SJCRH30 (cell line): ENCODE results near the gene ZSWIM6. TPM values are rescaled to one million over a fixed set of nuclear protein-coding genes. Genes with fewer than 3 reads are reported as not detected.

Source experiments
- DNase-seq, 2 experiments: peaks; one replicate each; pipeline ENCODE4 v3.0.0-alpha.2; 2015 to 2020
- H3K27ac ChIP-seq: fragments of 250-450 bp; sonication (Bioruptor Pico); 2 replicates; pipeline ENCODE4 v1.5.1; 2020; ENCODE audit warnings: mild to moderate bottlenecking, moderate library complexity
- H3K27me3 ChIP-seq: fragments of 250-450 bp; sonication (Bioruptor Pico); 2 replicates; pipeline ENCODE4 v1.5.1; 2020; ENCODE audit warnings: mild to moderate bottlenecking, moderate library complexity
- H3K36me3 ChIP-seq: fragments of 250-450 bp; sonication (Bioruptor Pico); 2 replicates; pipeline ENCODE4 v1.5.1; 2020; ENCODE audit warnings: mild to moderate bottlenecking, moderate library complexity
- H3K4me1 ChIP-seq: fragments of 250-450 bp; sonication (Bioruptor Pico); 2 replicates; pipeline ENCODE4 v1.5.1; 2020; ENCODE audit warnings: mild to moderate bottlenecking, moderate library complexity
- H3K4me3 ChIP-seq: fragments of 250-450 bp; sonication (Bioruptor Pico); 2 replicates; pipeline ENCODE4 v1.5.1; 2020; ENCODE audit warnings: mild to moderate bottlenecking, moderate library complexity
- H3K9me3 ChIP-seq: fragments of 250-450 bp; sonication (Bioruptor Pico); replicated peaks from 2 replicates; pipeline ENCODE4 v1.5.1; 2020; ENCODE audit warnings: mild to moderate bottlenecking, moderate library complexity
- total RNA-seq: library from RNA; depleted of rRNA; stranded (reverse); fragments of >200 nt; shearing (Covaris generic); gene quantifications from 2 replicates; pipeline ENCODE4 v1.2.3, GENCODE V29; 2014

Gene ZSWIM6
- total RNA-seq, 1 experiment from 2014 or later, result 12.0 TPM

DNA sequence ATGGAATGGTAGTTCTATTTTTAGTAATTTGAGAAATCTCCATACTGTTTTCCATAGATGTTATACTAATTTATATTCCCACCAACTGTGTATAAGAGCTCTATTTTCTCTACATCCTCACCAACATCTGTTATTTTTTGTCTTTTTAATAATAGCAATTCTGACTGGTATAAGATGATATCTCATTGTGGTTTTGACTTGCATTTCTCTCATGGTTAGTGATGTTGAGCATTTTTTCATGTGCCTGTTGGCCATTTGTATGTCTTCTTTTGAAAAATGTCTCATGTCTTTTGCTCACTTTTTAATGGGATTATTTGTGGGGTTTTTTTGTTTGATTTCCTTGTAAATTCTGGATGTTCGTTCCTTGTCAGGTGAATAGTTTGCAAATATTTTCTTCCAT, 154.4 kb downstream of the ZSWIM6 start:
- H3K36me3 ChIP-seq, result peaks cover 7% of the 10 kb centered on the region
- no peaks in the 10 kb centered on the region for H3K27me3 ChIP-seq
- H3K4me1 ChIP-seq, result peaks cover 10% of the 10 kb centered on the region
- DNase-seq, result peak in 1 of 2 experiments; percentile 32
- H3K4me3 ChIP-seq, result no peak overlapping the region
- H3K27ac ChIP-seq, result no peak overlapping the region
- peaks cover 5% of the 10 kb centered on the region; the same call in 1 of the 2 replicates for H3K9me3 ChIP-seq

DNA sequence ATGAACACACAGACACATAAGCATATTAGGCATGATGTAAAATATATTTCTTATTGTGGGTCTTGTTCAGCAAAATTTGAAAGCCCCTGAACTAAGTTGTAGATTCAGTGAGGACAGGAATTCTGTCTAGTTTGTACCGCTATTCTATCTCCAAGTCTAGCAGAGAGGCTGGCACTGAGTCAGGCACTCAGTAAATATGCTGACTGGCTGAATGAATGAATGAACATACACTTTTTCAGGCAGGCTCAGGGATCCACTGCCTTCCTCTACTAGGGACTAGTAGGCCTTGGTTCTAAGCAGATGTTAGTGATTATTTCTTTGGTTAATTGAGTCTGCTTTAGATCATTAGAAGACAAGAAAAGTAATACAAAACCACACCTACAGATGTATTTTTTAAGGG, 157.5 kb downstream of the ZSWIM6 start:
- peaks cover 5% of the 10 kb centered on the region for H3K36me3 ChIP-seq
- H3K4me3 ChIP-seq, result no peak overlapping the region
- DNase-seq, result no peak
- H3K27me3 ChIP-seq, result no peaks in the 10 kb centered on the region
- H3K9me3 ChIP-seq, result peaks cover 5% of the 10 kb centered on the region; the same call in 1 of the 2 replicates
- H3K27ac ChIP-seq, result no peak overlapping the region
- peaks cover 10% of the 10 kb centered on the region for H3K4me1 ChIP-seq

DNA sequence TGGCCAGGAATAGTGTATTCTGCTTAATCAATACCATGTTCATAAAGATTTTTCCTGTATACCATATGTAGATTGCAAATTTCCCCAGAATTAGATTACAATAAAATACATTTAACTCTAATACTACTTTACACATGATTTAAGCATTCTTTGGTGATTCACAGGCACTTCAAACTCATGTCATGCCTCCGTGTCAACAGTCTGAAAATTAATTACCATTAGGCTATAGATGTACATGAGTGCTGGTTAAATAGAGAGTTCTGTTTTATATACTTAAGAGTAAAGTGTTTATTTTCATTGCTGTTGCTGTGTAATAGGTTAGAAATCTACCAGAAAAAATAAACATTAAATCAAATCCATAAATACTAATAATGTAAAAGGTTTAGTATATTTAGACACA, 159.8 kb downstream of the ZSWIM6 start:
- H3K36me3 ChIP-seq, result peaks cover 14% of the 10 kb centered on the region
- no peaks in the 10 kb centered on the region for H3K27me3 ChIP-seq
- H3K4me3 ChIP-seq, result no peak overlapping the region
- no peak overlapping the region for H3K27ac ChIP-seq
- no peak for DNase-seq
- H3K9me3 ChIP-seq, result peaks cover 5% of the 10 kb centered on the region; the same call in 1 of the 2 replicates
- no peaks in the 10 kb centered on the region; the same call in 1 of the 2 replicates for H3K4me1 ChIP-seq

DNA sequence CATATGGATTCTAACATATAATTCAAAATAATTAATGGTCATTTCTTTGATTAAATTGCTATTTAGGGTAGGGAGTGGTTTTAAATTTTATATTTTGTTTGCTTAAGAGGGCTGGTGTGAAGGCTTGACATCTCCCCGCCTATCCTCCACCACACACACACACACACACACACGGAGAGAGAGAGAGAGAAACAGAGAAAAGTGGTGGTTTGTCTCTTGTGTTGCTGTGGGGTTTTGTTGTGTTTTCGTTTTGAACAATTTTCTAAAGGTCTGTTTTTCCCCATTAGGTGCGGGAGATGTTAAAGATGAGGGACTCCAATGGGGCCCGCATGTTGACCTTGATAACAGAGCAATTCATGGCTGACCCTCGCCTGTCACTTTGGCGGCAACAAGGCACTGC, 161.9 kb downstream of the ZSWIM6 start:
- Histone ChIP-seq H3K27ac (no peak overlapping the region), H3K27me3 (no peaks in the 10 kb centered on the region), H3K36me3 (peaks cover 14% of the 10 kb centered on the region), H3K9me3 (peaks cover 1% of the 10 kb centered on the region; the same call in 1 of the 2 replicates), H3K4me1 (no peaks in the 10 kb centered on the region; the same call in 1 of the 2 replicates), H3K4me3 (no peak overlapping the region)
- DNase-seq, result no peak

DNA sequence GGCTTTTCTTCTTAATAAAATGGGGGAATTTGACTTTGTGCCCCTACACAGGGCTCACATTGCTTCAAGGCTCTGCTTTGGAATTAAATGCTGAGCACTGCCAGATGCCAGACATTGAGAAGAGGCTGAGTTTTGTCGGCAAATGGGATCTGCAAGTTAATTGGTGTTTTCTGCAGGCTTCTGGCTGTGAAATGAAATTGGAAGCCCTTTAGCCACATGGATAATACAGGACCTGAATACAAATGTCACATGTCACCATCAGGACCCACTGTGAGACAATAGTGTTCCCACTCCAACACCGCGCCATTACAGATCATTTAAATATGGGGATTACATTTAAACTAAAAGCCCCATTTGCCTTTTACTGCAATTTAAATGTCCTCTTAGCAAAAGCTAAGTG, 164.4 kb downstream of the ZSWIM6 start:
- no peak for DNase-seq
- Histone ChIP-seq H3K4me1 (no peaks in the 10 kb centered on the region), H3K4me3 (no peak overlapping the region), H3K27ac (no peak overlapping the region), H3K27me3 (no peaks in the 10 kb centered on the region), H3K9me3 (no peaks in the 10 kb centered on the region), H3K36me3 (peaks cover 11% of the 10 kb centered on the region)

DNA sequence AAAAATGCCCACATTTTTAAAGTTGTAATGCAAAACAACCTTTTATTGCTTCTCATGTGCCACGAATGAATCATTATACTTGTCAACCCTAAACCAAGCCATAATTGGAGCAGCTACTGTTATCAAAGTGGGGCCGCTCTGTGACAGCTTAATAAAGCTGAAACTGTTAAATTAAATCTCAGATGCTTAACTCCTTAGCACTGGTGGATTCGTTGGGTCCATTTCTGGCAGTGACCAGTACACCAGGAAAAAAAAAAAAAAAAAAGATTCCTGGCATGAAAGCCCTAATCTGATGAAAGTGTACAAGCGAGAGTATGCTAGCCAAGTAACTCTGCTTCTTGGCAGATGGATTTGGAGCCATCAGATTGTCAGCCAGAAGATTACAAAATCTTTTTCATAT, 164.8 kb downstream of the ZSWIM6 start:
- no peak for DNase-seq
- Histone ChIP-seq H3K4me3 (no peak overlapping the region), H3K9me3 (no peaks in the 10 kb centered on the region), H3K36me3 (peaks cover 11% of the 10 kb centered on the region), H3K27me3 (no peaks in the 10 kb centered on the region), H3K27ac (no peak overlapping the region), H3K4me1 (no peaks in the 10 kb centered on the region)

DNA sequence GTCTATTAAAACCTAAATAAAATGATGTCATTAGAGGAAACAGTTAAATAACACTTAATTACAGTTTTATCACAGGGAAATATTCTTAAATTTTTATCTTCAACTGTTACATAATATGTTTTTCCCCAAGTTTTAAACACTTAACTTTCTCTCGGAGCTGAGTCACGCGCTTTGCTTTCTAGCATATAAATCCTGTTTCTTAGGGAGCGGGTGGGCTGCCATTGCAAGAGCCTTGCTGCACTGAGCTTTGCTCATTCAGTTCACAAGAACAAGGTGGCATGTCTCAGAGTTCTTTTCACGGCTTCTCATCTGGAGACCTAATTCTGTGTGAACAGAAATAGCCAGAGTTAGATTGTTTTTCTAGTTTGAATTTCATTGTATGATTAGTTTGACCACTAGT, 166.1 kb downstream of the ZSWIM6 start:
- Histone ChIP-seq H3K36me3 (peaks cover 11% of the 10 kb centered on the region), H3K9me3 (no peaks in the 10 kb centered on the region), H3K27me3 (no peaks in the 10 kb centered on the region), H3K27ac (no peak overlapping the region), H3K4me3 (no peak overlapping the region), H3K4me1 (no peaks in the 10 kb centered on the region)
- no peak for DNase-seq

DNA sequence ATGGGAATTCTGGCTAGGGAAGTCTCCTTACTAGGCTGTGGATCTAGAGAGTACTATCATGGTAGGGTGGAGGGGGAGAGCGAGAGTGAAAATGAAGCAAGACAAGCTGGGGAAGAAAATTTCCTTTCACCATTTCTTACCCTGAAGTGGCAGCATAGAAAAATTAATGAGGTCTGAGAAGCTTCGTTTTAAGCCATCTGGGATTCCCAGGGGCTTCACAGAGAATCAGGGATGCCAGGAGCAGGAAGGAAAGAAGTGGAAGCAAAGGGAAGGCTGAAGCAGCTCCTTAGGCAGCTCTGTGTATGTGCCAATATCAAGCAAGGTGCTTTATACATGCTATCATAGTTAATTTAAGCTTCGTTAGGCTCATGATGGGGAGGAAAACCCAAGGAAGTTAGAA, 169.9 kb downstream of the ZSWIM6 start:
- no peaks in the 10 kb centered on the region for H3K4me1 ChIP-seq
- H3K27ac ChIP-seq, result no peak overlapping the region
- no peaks in the 10 kb centered on the region for H3K9me3 ChIP-seq
- peaks cover 3% of the 10 kb centered on the region; the same call in 1 of the 2 replicates for H3K36me3 ChIP-seq
- H3K27me3 ChIP-seq, result no peaks in the 10 kb centered on the region
- no peak for DNase-seq
- H3K4me3 ChIP-seq, result no peak overlapping the region

DNA sequence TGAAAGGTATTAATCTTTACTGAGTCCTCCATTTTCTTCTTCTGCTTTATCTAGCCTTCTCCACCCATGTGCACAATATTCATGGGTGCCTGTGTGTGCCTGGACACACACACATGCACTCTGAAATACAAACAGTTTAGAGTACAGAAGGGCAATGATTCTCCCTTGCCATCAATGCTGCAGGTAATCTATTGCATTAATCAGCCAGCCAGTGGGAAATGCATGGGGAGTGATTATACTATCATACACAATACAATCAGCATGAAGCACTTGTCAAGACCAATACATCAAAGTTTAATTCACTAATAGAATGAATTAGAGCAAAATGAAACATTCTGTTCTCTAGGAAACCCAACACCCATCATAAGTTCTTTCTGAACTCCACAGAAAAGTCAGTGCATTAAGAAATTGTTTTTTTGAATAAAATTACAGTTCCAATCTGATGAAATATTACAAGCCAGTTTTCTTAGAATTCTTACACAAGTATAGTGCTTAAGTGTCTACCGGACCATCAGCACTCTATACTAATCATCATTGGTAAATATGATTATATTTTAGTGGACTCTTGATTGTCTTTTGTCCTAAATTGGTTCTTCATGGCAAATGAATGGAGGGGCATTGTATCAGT, 172.2 kb downstream of the ZSWIM6 start:
- Histone ChIP-seq H3K27ac (no peak overlapping the region), H3K36me3 (0 out of 2 replicates have a peak, but pooled peaks cover 8% of the 10 kb centered on the region), H3K4me3 (no peak overlapping the region), H3K27me3 (no peaks in the 10 kb centered on the region), H3K4me1 (no peaks in the 10 kb centered on the region), H3K9me3 (no peaks in the 10 kb centered on the region)
- DNase-seq, result no peak

DNA sequence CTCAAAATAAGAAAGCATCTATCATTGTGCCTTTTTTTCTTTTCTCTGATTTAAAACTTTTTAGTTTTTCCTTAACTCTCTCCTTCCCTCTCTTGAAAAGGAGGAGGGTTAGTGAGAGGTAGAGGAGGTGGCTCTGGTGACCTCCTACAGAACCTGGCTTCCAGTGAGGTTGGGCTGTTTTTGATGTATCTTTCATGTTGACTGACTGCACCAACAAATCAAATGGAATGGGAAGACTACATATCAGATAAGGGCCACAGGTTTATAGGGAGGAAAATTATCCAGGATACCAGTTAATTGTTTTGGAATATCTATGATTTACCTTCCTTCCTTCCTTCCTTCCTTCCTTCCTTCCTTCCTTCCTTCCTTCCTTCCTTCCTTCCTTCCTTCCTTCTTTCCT, 173.2 kb downstream of the ZSWIM6 start:
- H3K27ac ChIP-seq, result no peak overlapping the region
- peaks cover 8% of the 10 kb centered on the region; the same call in 1 of the 2 replicates for H3K36me3 ChIP-seq
- H3K9me3 ChIP-seq, result no peaks in the 10 kb centered on the region
- no peak for DNase-seq
- H3K4me1 ChIP-seq, result no peaks in the 10 kb centered on the region
- no peak overlapping the region for H3K4me3 ChIP-seq
- H3K27me3 ChIP-seq, result no peaks in the 10 kb centered on the region

DNA sequence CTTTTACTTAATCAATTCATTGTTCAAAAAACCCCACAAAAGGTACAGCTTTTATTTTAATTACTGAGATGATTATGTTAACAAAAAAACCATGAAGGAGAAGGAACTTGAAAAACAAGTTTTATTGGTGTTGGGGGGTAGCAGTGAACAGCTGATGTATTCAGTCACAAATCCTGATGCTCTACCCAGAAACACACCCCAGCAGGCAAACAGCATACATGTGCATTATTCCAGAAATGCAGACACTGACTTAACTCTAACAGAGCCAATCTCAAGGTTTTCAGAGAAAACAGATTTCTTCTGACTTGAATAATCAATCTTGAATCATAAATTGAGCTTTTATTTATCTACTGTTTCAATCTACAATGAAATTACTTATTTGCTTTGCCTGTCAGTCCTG, 175.2 kb downstream of the ZSWIM6 start:
- Histone ChIP-seq H3K27me3 (no peaks in the 10 kb centered on the region), H3K36me3 (peaks cover 8% of the 10 kb centered on the region; the same call in 1 of the 2 replicates), H3K27ac (no peak overlapping the region), H3K9me3 (no peaks in the 10 kb centered on the region), H3K4me3 (no peak overlapping the region), H3K4me1 (no peaks in the 10 kb centered on the region)
- no peak for DNase-seq

DNA sequence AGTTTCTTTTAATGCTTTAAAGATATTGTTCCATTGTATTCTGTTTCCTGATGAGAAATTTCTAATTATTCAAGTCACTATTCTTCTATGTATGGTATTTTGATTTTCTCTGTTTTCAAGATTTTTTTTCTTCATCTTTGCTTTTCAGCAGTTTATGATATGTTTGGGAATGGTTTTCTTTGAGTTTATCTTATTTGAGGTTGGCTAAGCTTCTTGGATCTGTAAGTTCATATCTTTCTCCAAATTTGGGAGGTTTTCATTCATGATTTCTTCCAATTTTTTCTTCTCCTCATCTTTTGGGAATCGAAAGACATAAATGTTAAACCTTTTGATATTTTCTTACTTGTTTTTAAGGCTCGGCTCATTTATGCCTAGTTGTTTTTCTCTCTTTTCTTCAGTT, 184.9 kb downstream of the ZSWIM6 start:
- H3K9me3 ChIP-seq, result no peaks in the 10 kb centered on the region
- H3K4me3 ChIP-seq, result no peak overlapping the region
- no peak overlapping the region for H3K27ac ChIP-seq
- no peaks in the 10 kb centered on the region for H3K27me3 ChIP-seq
- no peaks in the 10 kb centered on the region for H3K36me3 ChIP-seq
- no peaks in the 10 kb centered on the region for H3K4me1 ChIP-seq
- DNase-seq, result no peak

DNA sequence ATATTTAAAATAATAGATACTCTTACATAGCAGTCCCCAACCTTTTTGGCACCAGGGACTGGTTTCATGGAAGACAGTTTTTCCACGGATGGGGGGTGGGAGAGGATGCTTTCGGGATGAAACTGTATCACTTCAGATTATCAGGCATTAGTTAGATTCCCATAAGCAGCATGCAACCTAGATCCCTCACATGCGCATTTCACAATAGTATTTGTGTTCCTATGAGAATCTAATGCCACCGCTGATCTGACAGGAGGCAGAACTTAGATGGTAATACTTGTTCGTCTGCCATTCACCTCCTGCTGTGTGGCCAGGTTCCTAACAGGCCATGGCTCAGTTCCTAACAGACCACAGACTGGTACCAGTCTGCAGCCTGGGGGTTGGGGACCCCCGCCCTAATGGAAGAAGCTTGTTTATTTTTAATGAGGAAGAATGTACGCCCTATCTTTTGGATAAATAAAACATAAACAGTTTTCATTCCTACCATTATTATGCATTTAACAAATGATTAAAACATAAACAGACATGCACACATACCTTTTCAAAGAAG, 187.7 kb downstream of the ZSWIM6 start:
- H3K27ac ChIP-seq, result no peak overlapping the region
- no peaks in the 10 kb centered on the region for H3K27me3 ChIP-seq
- H3K9me3 ChIP-seq, result no peaks in the 10 kb centered on the region
- H3K4me3 ChIP-seq, result no peak overlapping the region
- H3K36me3 ChIP-seq, result peaks cover 12% of the 10 kb centered on the region
- DNase-seq, result no peak
- no peaks in the 10 kb centered on the region for H3K4me1 ChIP-seq

DNA sequence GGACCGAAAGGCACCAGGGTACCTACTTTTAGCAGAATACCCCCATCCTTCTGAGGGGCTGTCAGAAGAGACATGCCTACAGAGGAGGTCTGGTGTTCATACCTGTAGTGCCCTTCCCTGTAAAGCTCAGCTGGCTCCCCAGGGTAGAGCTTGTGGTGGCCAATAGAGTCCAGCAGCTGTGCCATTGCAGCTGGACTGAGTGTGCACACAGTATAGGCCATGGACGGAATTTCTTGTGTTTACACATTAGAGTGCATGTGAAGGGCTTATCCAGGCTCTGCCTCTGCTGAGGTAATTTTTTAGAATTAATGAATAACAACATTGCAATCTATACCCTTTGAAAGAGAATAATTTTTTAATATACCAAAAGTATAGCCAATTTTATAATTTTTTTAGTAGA, 191.0 kb downstream of the ZSWIM6 start:
- no peaks in the 10 kb centered on the region for H3K4me1 ChIP-seq
- H3K27ac ChIP-seq, result no peak overlapping the region
- no peak overlapping the region for H3K4me3 ChIP-seq
- peaks cover 25% of the 10 kb centered on the region for H3K36me3 ChIP-seq
- DNase-seq, result no peak
- H3K9me3 ChIP-seq, result no peaks in the 10 kb centered on the region
- H3K27me3 ChIP-seq, result no peaks in the 10 kb centered on the region

DNA sequence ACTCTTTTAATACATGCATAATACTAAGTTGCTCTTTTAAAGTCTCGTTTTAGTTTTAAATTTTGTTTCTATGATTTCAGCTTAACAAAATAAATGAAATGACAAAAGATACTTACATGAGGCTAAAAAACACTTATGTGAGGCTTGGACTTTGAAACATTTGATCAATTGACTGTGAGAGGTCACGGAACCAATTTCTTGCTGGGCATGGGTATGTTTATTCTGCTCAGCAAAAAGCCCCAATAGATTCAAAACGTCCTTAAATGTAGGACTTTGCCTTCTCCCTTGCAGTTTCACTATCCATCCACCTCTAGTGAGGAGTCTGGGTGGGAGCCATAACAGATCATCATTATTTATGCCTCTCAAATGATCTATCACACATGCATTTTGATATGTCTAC, 191.9 kb downstream of the ZSWIM6 start:
- H3K27me3 ChIP-seq, result no peaks in the 10 kb centered on the region
- no peak overlapping the region for H3K4me3 ChIP-seq
- no peaks in the 10 kb centered on the region for H3K4me1 ChIP-seq
- no peaks in the 10 kb centered on the region for H3K9me3 ChIP-seq
- H3K27ac ChIP-seq, result no peak overlapping the region
- no peak for DNase-seq
- peaks cover 26% of the 10 kb centered on the region for H3K36me3 ChIP-seq
